Suppressor macrophage treated with lipopolysaccharide for 1 hour (primary cell): ENCODE results near the gene CFAP68.
"Not testable (repeated sequence)": the region's sequence is repeated elsewhere in the genome, so short reads cannot be mapped to it uniquely, and the experiment has no call there.

Experiments used
- DNase-seq, 3 donors: peaks; one replicate each; pipeline ENCODE4 v3.0.0-alpha.2; 2020 to 2022

Gene CFAP68

GRCh38 chr11:111918390-111919256 is 39.3 kb downstream of the CFAP68 start, which contains the start of gene C11orf52:
C11orf52 (plus strand) TSS chr11:111918913; CDS start chr11:111918973, 60 bp downstream.
- no peak for DNase-seq

- DNase-seq = no peak
Observed at GRCh38 chr11:111920908-111921307, 41.6 kb downstream of the CFAP68 start.

- DNase-seq = no peak
Observed at GRCh38 chr11:111921541-111922230, 42.3 kb downstream of the CFAP68 start.

DNA sequence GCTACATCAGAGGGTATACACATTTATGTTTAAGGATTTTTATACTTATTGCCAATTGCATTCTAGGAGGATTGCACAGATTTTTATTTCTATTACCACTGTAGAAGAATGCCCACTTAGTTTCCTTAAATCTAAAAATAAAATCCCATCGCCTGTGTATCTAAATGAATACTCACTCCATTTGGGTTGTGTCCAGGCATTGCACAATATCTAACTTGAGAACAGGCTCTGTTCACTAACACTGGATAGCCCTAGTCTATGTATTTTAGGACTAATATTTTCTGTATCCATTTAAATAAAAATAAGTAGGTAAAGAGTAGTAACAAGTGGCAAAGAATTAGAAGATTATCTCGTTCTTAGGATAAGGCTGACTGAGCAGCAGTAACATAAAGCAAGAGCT is 43.5 kb downstream of the CFAP68 start:
- DNase-seq = peak; percentile 35 to 64 (median 53)

DNA sequence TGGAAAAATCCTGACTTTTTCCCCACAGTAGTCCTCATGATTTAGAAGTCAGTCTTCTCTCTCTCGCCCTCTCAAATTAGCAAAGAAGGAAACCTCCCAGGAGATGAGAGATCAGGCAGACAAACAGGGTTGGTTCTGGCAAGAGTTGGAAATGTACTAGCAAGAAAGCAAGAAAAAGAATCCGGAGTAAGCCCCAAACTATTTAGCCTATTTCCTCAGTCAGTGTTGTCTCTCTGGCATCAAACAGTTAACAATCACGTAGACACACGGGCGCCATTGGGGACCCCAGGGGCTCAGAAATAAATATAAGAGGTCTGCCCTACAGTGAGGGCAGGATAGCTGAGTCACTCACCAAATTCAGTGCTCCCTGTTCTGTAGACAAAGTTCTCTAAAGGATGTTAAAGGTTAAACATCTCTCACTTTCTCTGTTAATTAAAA is 44.0 kb downstream of the CFAP68 start:
- no peak for DNase-seq

- no peak for DNase-seq
Observed at GRCh38 chr11:111923951-111924350, 44.6 kb downstream of the CFAP68 start.

- DNase-seq = no peak
Observed at GRCh38 chr11:111925953-111926352, 46.6 kb downstream of the CFAP68 start.

- peak; percentile 96 to 99 (median 98) for DNase-seq
Observed at GRCh38 chr11:111926505-111927391, 47.4 kb downstream of the CFAP68 start.

GRCh38 chr11:111930472-111930871 is 51.1 kb downstream of the CFAP68 start:
- no peak for DNase-seq

- peak; percentile 43 to 79 (median 73) for DNase-seq
Observed at GRCh38 chr11:111932611-111932950, 53.2 kb downstream of the CFAP68 start.

GRCh38 chr11:111933176-111933575 is 53.8 kb downstream of the CFAP68 start:
- DNase-seq = not testable (repeated sequence)

GRCh38 chr11:111933872-111934271 is 54.5 kb downstream of the CFAP68 start:
- peak in 2 of 3 donors; percentile 71 to 74 for DNase-seq

GRCh38 chr11:111934306-111934705 is 55.0 kb downstream of the CFAP68 start:
- DNase-seq = no peak
